GM12891 (cell line): ENCODE results near the gene CXCR6. TPM values are rescaled to one million over a fixed set of nuclear protein-coding genes. Genes with fewer than 3 reads are reported as not detected.
A peak's percentile ranks its signal among the peaks of the same experiment; 100 is the strongest.

Source experiments
- DNase-seq: peaks from one replicate; pipeline ENCODE4 v3.0.0; 2011; ENCODE audit warnings: low spot score; ENCODE audit not compliant: insufficient read length
- FAIRE-seq: peaks from 2 replicates; lab custom pipeline; 2011; peaks lifted over from hg19 to GRCh38; lab: Jason Lieb, UNC
- PAX5 ChIP-seq: IDR thresholded peaks from 2 replicates; pipeline ENCODE4 v1.6.1; 2011; ENCODE audit warnings: low read length, moderate library complexity, mild to moderate bottlenecking; ENCODE audit not compliant: insufficient read depth, severe bottlenecking
- POLR2A ChIP-seq: IDR thresholded peaks from 2 replicates; pipeline ENCODE4 v1.6.1; 2011; ENCODE audit warnings: low read depth, low read length, control low read depth
- POLR2AphosphoS5 ChIP-seq: IDR thresholded peaks from 2 replicates; pipeline ENCODE4 v1.6.1; 2011; ENCODE audit warnings: low read depth, low read length, control low read depth
- POU2F2 ChIP-seq: IDR thresholded peaks from 2 replicates; pipeline ENCODE4 v1.6.1; 2011; ENCODE audit warnings: low read depth, mild to moderate bottlenecking, control low read depth, low read length, moderate library complexity
- SPI1 ChIP-seq: IDR thresholded peaks from 2 replicates; pipeline ENCODE4 v1.6.1; 2011; ENCODE audit warnings: low read depth, low read length, control low read depth
- TAF1 ChIP-seq: IDR thresholded peaks from 2 replicates; pipeline ENCODE4 v1.6.1; 2011; ENCODE audit warnings: low read depth, low read length, control low read depth
- polyA plus RNA-seq: library from polyadenylated mRNA; unstranded; fragments of >200 nt; gene quantifications from one replicate; pipeline ENCODE4 v1.2.1, GENCODE V29; 2012; ENCODE audit warnings: low read depth, missing spikeins, inconsistent platforms; ENCODE audit not compliant: missing spikeins

The CXCR6 gene
- polyA plus RNA-seq: 0.26 TPM

DNA sequence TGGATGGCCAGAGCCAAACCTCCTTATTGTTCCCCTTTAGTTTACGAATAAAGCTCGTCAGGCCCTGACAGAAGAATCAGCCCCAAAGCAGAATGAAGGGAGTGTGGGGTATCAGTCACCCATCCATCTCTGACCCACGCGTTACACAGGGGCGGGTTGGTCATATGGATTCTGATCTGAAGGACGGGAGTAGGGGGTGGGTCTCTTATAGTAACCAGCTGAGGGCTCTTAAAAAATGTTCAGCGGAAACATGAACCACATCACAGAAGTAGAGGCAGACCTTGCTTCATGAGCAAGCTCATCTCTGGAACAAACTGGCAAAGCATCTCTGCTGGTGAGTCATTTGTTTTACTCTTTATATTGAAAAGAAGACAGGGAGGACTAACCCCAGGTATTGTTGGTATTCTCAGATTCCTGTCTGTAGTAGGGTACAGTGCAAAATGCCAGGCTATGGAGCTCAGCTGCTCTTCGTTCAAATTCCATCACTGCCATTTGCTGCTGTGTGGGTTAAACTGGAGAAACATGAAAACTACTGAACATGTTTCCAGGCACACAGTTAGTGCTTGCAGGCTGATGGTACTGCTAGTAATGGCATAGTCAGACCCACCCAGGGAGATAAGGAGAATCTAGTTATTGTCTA is at the start of gene CXCR6:
CXCR6 (plus strand) TSS at position 258 of the 640 bp plus-strand sequence. CDS start 3,018 bp downstream, outside the sequence.
- TF ChIP-seq TAF1: no peak
- TF ChIP-seq PAX5: no peak
- no peak for TF ChIP-seq SPI1
- TF ChIP-seq POU2F2: no peak
- TF ChIP-seq POLR2AphosphoS5: no peak
- TF ChIP-seq POLR2A: no peak
- DNase-seq (no peak), FAIRE-seq (no peak)

DNA sequence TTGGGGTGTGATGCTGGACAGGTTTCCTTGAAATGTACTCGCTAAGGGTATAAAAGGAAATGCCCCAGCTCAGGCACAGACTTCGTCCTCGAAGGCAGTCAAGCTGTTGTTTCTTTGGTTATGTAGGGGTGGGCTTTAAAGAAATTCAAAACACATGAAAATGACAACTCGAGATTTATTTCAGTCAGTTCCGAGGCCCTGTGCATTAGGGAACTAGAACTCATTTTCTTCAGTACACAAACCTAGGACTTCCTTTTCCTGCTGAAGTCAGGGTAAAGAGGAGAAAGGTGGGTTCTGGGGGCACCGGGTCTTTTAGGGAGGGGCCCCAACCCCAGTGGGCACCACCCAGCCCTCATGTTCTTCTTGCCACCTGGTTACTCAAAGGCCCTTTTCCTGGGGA is 49.2 kb upstream of the CXCR6 start:
- FAIRE-seq: no peak
- TF ChIP-seq POLR2AphosphoS5 (no peak), SPI1 (peak; percentile 40)
- DNase-seq: no peak

DNA sequence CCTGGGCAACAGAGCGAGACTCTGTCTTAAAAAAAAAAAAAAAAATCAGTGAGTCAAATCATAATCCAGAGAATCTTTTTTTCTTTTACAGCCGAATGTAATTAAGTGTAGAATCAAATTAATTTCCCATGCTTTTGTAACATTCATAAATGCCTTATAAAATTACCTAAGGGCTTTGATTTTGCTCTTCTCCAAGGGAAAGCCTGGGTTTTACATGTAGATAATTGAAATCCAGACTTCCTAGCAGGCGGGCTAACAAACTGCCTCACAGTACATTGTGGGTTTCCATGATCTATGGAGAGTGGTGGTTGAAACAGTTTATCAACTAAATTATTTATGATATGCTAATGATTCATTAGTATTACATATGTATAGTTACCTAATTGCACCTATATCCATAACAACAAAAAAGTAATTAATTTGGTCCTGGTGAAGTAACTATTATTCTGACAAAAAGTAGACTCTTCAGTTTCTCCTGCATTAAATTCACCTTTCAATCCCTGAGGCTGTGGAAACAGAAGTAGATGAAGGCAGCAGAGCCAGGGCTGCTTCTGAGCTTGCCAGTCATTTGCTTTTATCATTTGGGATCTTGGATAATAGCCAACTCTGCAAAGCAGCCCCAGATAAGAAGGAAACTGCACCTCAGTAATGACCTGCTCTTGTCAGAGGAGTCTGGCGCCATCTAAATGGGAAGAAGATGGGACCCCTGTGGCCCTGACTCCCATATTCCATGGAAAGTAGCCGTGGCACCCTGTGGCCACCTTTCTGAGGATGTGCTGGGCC is 47.4 kb upstream of the CXCR6 start:
- TF ChIP-seq POLR2A: no peak
- no peak for DNase-seq
- FAIRE-seq: no peak

DNA sequence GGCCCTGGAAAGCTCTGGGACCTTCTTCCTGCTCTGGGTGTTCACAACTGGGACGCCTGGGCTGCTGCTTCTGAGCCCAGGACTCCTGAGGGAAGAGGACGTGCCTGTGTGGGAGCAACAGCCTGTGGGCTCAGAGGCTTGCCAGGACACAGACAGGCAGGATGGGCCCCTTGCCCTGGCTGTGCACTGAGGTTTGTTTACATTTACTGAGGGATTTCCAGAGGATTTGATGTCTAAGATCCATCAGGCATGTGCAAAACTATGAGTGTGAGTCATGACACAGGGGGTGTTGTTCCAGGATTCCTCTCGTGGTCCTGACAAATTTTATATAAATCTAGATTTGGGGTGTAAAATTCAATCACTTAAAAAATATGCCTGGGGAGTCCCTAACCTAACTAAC is 46.3 kb upstream of the CXCR6 start:
- no peak for FAIRE-seq
- DNase-seq: no peak
- TF ChIP-seq POLR2AphosphoS5: no peak
- no peak for TF ChIP-seq TAF1
- no peak for TF ChIP-seq PAX5
- TF ChIP-seq POU2F2: no peak

DNA sequence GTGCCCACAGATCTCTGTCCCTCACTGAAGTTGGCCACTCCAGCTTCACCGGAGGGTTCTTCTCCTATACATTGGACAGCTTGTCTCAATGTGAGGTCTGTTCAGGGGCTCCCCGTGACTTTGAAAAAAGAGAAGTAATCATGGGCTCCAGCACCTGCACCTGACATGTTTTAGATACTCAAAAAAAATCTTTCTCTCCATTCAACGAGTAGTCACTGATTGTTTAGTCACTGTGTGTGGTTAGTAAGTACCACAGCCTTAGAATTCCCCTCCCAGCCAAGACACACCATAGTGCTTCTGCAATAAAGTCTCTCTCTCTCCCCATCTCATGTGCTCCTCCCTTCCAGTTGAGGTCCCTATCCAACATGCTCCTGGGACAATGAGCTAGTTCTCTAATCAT is 38.3 kb upstream of the CXCR6 start:
- FAIRE-seq (no peak), DNase-seq (no peak)
- TF ChIP-seq PAX5: no peak
- TF ChIP-seq POU2F2: peak; percentile 28; the same call in 1 of the 2 replicates
- no peak for TF ChIP-seq POLR2A
- peak; percentile 34; the same call in 1 of the 2 replicates for TF ChIP-seq POLR2AphosphoS5

DNA sequence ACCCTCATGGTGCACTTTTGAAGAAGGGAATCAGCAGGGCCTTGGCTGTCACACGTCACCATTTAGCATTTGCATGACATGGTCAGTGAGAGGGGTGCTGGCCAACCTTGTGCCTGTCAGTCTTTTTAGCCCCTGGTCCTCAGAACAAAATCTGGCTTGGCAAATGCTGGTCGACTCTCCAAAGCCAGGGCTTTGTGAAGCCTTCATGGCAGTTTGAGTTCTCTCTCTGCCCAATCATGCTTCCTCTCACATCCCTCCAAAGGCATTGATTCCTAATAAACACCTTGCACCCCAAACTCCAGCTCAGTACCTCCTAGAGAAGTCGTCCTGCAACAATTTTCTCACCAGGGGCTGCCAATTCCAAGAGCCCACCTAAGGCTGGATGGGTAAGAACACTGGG is 37.5 kb upstream of the CXCR6 start:
- FAIRE-seq: no peak
- 0 out of 2 replicates have a peak, but pooled peaks have one; percentile 10 for TF ChIP-seq POU2F2
- TF ChIP-seq SPI1: no peak

DNA sequence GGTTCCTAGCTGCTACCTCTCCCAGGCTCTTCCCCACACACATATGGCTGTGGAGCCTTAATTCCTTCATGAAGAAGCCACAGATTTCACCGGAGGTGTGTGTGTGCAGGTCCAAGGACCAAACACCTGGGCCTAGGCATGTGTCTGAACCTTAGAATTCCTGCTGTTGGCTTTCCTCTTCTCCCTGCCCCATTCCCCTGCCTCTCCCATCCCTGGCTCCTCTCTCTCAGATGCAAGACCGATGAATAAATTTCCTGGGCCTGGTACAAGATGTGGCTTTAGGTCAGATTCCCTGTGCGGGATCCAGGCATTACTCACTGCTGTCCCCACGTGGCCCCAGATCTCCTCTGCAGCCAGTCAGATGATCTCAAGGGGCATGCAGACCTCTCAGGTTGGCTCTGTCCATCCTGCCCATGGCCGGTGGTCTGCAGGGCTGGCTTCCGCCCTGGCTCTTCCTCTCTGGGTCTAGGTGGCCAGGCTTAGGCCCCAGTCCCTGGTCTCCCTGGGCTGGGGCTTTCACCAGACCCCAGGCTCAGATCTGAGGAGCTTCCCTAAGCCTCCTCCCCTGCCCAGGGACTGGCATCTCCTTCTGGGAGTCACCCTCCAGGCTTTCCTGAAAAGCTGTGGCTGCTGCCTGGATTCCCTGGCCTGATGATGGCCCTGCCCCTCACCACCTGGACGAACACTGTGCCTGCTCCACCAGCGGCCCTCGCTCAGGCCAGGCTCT is 36.4 kb upstream of the CXCR6 start:
- TF ChIP-seq POLR2A (no peak), TAF1 (no peak)
- DNase-seq (no peak), FAIRE-seq (no peak)

More for the DNA sequence above, 37.5 kb upstream of the CXCR6 start:
- DNase-seq: no peak

DNA sequence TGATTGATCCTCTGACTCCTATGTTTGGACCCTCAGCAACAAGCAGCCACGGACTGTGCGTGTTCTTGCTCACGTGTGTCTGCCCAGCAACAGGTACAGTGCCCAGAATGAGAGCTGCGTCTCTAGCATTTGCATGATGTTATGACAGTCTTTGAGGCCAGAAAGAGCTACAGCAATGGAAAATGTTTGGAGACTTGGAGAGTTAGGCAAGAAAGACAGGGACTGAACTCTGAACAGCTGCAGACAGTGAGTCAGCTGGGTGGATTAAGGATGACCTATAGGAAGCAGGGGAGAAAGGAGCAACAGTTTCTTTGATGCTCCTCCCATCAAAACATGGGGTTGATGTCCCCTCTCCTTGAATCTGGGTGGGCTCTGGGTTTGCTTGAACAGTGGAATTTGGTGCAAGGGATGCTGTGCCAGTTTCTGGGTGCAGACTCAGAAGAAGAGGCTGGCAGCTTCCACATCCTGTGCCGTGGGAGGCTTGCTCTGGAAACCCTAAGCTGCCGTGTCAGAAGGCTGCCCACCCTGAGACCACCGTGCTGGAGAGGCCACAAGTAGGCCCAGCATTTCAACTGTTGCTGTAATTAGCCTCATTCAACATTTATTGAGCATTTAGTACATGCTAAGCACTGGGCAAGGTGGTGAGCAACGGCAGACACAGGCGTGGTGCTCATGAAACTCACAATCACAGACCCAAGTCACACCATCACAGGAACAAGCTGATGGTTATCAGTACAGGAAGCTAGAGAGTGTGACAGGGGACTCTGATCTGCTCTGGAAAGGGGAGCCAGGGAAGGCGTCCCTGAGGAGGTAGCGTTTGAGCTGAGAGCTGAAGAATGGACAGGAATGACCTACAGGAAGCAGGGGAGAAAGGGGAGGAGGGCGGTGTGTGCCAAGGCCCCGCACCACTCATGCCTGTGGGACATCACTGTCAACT is 35.2 kb upstream of the CXCR6 start:
- FAIRE-seq: no peak
- TF ChIP-seq SPI1: no peak
- TF ChIP-seq POLR2A: no peak
- TF ChIP-seq POU2F2: no peak
- TF ChIP-seq POLR2AphosphoS5: no peak
- no peak for DNase-seq

DNA sequence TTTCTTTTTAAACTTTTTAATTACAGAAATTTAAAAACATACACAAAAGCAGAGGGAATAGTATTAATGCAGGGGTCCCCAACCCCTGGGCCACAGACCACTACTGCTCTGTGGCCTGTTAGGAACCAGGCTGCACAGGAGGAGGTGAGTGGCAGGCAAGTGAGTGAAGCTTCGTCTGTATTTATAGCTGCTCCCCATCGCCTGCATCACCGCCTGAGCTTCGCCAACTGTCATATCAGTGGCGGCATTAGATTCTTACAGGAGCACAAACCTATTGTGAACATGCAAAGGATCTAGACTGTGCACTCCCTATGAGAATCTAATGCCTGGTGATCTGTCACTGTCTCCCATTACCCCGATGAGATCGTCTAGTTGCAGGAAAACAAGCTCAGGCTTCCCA is 34.5 kb upstream of the CXCR6 start:
- TF ChIP-seq SPI1: no peak
- no peak for TF ChIP-seq PAX5
- FAIRE-seq (no peak), DNase-seq (no peak)

DNA sequence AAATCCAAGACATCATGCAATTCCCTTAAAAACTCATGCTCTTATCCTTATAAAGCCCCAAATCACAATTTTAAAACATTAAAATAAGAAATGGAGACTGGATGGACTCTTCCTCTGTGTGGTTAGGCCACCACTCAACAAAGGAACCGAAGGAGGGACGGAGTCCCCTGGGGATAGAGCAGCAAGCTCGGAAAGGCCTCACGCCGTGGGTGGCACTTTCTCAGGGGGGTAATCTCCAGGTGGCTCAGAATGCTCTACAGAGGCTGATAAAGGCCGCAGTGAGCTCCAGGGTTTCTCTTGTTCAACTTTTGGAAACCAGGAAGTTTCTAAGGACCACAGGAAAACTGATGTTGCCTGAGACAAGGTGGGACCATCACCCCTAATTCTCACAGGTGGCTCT is 33.7 kb upstream of the CXCR6 start:
- DNase-seq (no peak), FAIRE-seq (no peak)
- no peak for TF ChIP-seq TAF1
- TF ChIP-seq PAX5: no peak
- no peak for TF ChIP-seq POLR2A
- TF ChIP-seq SPI1: no peak
- no peak for TF ChIP-seq POU2F2
- no peak for TF ChIP-seq POLR2AphosphoS5
